Chondrocyte (in vitro differentiated cells): ENCODE results near the gene GUCY2C. TPM values are rescaled to one million over a fixed set of nuclear protein-coding genes. Genes with fewer than 3 reads are reported as not detected.

Experiments used
- DNase-seq: peaks from one replicate; pipeline ENCODE4 v3.0.0; 2021; ENCODE audit warnings: mixed read lengths, low spot score
- H3K27ac Mint-ChIP-seq: one replicate; pipeline ENCODE4 v1.8.0; 2021; ENCODE audit warnings: mild to moderate bottlenecking, moderate library complexity, mixed read lengths; ENCODE audit not compliant: unreplicated experiment
- H3K27me3 Mint-ChIP-seq: 2 replicates; pipeline ENCODE4 v1.8.0; 2021; ENCODE audit warnings: low read depth, mixed read lengths
- H3K36me3 Mint-ChIP-seq: 2 replicates; pipeline ENCODE4 v1.8.0; 2021; ENCODE audit warnings: low read depth, mixed read lengths
- H3K4me1 Mint-ChIP-seq: 2 replicates; pipeline ENCODE4 v1.8.0; 2021; ENCODE audit warnings: low read depth, mild to moderate bottlenecking, mixed read lengths
- H3K4me3 Mint-ChIP-seq: one replicate; pipeline ENCODE4 v1.8.0; 2021; ENCODE audit warnings: mild to moderate bottlenecking, moderate library complexity, mixed read lengths; ENCODE audit not compliant: unreplicated experiment
- H3K9me3 Mint-ChIP-seq: 2 replicates; pipeline ENCODE4 v1.8.0; 2021; ENCODE audit warnings: low read depth, mixed read lengths
- total RNA-seq: library from RNA; stranded (reverse); gene quantifications from 3 replicates; pipeline ENCODE4 v1.2.1, GENCODE V29; 2021
- TF ChIP-seq, protein P1 (sequence below): fragments of 200-600 bp; sonication (generic); IDR thresholded peaks from 2 replicates; pipeline ENCODE4 v1.5.0; 2021; ENCODE audit warnings: antibody characterized with exemption, mild to moderate bottlenecking, moderate library complexity

GUCY2C gene
- total RNA-seq, 1 donor from 2014 or later: not detected

DNA sequence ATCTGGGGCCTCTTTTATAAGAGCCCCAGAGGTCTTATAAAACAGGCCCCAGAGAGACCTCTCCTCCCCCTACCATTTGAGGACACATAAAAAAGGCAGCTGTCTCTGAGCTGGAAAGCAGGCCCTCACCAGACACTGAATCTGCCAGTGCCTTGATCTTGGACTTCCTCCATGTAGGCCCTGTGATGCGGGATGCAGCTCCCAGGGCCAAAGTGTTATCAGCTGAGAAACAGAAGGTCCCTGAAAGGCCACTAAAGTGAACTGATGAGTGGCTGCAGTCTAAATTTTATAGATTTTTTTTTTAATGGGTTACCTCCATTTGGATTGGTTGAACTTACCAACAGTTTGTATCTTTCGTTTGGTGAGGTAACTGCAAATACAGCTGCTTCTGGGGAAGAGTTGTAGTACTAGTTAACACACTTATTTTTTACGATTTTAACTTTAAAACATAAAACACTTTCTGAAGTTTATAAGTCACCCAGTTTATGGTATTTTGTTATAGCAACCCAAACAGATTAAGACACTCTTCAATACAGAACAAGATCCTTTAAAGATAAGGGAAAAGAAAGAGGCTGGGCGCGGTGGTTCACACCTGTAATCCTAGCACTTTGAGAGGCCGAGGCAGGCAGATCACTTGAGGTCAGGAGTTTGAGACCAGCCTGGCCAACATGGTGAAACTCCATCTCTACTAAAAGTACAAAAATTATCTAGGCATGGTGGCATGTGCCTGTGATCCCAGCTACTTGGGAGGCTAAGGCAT is 5.6 kb upstream of the GUCY2C start:
- Mint-ChIP-seq H3K4me3 (no peak overlapping the region), H3K9me3 (peaks cover 2% of the 10 kb centered on the region), H3K36me3 (no peaks in the 10 kb centered on the region), H3K27me3 (no peaks in the 10 kb centered on the region), H3K4me1 (no peaks in the 10 kb centered on the region), H3K27ac (no peak overlapping the region)
- TF ChIP-seq, protein P1, sequence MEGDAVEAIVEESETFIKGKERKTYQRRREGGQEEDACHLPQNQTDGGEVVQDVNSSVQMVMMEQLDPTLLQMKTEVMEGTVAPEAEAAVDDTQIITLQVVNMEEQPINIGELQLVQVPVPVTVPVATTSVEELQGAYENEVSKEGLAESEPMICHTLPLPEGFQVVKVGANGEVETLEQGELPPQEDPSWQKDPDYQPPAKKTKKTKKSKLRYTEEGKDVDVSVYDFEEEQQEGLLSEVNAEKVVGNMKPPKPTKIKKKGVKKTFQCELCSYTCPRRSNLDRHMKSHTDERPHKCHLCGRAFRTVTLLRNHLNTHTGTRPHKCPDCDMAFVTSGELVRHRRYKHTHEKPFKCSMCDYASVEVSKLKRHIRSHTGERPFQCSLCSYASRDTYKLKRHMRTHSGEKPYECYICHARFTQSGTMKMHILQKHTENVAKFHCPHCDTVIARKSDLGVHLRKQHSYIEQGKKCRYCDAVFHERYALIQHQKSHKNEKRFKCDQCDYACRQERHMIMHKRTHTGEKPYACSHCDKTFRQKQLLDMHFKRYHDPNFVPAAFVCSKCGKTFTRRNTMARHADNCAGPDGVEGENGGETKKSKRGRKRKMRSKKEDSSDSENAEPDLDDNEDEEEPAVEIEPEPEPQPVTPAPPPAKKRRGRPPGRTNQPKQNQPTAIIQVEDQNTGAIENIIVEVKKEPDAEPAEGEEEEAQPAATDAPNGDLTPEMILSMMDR: no peak
- DNase-seq: no peak

DNA sequence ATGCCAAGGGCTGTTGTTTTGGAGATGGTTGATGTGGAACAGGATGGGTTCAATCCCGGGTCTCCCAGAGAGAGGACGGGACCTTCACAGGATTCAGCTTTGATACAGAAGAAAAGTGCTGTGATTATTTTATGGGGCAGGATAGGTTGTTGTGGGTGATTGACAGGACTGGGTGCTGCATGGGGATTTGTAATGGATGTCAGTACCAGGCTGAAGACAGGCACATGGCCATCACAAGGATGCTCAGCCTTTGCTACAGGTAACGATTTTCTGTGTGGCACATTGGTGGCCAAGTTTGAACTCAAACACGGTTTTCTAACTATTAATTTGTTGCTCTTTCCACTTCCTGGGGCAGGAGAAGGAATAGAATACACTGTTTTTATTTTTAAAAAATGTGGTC is 4.5 kb upstream of the GUCY2C start:
- no peaks in the 10 kb centered on the region for H3K36me3 Mint-ChIP-seq
- no peak overlapping the region for H3K27ac Mint-ChIP-seq
- TF ChIP-seq, protein P1: no peak
- H3K9me3 Mint-ChIP-seq: peaks cover 2% of the 10 kb centered on the region
- H3K27me3 Mint-ChIP-seq: no peaks in the 10 kb centered on the region
- DNase-seq: no peak
- H3K4me1 Mint-ChIP-seq: no peaks in the 10 kb centered on the region
- H3K4me3 Mint-ChIP-seq: no peak overlapping the region

DNA sequence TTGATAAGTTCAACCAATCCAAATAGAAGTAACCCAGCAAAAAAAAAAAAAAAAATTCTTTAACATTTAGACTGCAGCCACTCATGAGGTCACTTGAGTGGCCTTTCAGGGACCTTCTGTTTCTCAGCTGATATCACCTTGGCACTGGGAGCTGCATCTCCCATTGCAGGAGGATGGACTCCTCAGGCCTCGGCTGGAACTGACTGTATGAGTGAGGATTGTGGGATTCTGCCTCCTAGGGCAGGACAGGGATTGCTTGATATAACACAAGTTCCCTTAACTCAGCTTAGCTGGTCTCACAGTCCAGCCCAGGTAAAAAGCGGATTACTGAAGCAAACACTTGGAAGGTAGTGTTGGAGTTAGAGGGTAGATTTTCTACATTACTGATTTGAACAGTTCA is 3.5 kb upstream of the GUCY2C start:
- no peaks in the 10 kb centered on the region for H3K27me3 Mint-ChIP-seq
- DNase-seq: no peak
- no peaks in the 10 kb centered on the region for H3K36me3 Mint-ChIP-seq
- H3K9me3 Mint-ChIP-seq: peaks cover 2% of the 10 kb centered on the region
- no peaks in the 10 kb centered on the region for H3K4me1 Mint-ChIP-seq
- TF ChIP-seq, protein P1: no peak
- H3K27ac Mint-ChIP-seq: no peak overlapping the region
- no peak overlapping the region for H3K4me3 Mint-ChIP-seq

DNA sequence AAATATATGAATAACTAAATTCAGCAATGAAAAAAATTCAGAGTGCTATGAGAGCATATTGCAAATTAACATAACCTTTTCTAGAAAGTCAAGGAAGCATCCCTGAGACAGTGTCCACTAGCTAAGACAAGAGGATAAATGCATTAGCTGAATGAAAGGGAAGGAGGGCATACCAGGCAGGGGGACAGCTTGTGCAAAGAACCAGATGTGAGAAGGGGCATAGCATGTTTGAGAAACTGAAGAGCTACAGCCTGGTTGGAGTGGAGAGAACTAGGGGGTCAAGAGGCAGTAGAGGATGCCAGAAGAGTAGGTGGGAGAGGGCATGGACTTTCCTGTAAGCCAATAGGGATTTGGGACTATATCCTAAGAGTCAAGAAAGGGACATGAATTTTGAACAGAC is 2.2 kb upstream of the GUCY2C start:
- Mint-ChIP-seq H3K27ac (no peak overlapping the region), H3K4me1 (no peaks in the 10 kb centered on the region), H3K4me3 (no peak overlapping the region), H3K36me3 (no peaks in the 10 kb centered on the region), H3K9me3 (peaks cover 2% of the 10 kb centered on the region), H3K27me3 (no peaks in the 10 kb centered on the region)
- DNase-seq: no peak
- TF ChIP-seq, protein P1: no peak

DNA sequence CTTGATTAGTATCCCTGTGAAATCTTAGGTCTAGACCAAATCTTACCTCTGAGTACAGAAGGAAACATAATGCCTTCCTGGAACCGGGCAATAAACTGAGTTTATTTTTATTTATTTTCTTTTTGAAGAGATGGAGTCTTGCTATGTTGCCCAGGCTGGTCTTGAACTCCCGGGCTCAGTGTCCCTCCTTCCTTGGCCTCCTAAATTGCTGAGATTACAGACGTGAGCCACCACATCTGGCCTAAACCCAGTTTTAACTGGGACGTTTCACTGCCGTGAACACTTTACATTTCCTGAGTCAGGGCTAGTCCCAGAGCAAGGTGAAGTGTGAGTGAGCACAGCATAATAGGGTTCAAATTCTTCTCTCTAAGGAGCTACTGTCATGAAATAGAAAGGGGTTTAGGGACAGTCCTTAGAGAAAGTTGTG is 671 bp downstream of the GUCY2C start:
- Mint-ChIP-seq H3K27ac (no peak overlapping the region), H3K36me3 (no peaks in the 10 kb centered on the region), H3K9me3 (peaks cover 2% of the 10 kb centered on the region), H3K27me3 (no peaks in the 10 kb centered on the region), H3K4me1 (no peaks in the 10 kb centered on the region), H3K4me3 (no peak overlapping the region)
- DNase-seq: no peak
- TF ChIP-seq, protein P1: no peak
